Spleen (tissue), 7 donors: Measurements from ENCODE around the gene LRRC7.

Experiments
- CTCF ChIP-seq, 11 experiments: fragments of 200-600 bp in 7 of 11; fragments of 450-650 bp in 4 of 11; sonication (generic) in 4 of 11; IDR thresholded peaks in 8 of 11; conservative IDR thresholded peaks in 3 of 11; 1 replicate in 7 of 11; 2 replicates in 4 of 11; pipeline versions ENCODE4 v1.4.0 to v1.8.0; 2016 to 2021; ENCODE audit warnings: antibody characterized with exemption in 11 of 11, inconsistent platforms in 4 of 11, mild to moderate bottlenecking in 1 of 11
- POLR2A ChIP-seq, 3 donors: fragments of 450-650 bp; IDR thresholded peaks; one replicate each; pipeline ENCODE4 v1.5.1; 2017; ENCODE audit warnings: antibody characterized with exemption in 3 of 3, mild to moderate bottlenecking in 1 of 3
- POLR2AphosphoS5 ChIP-seq, 3 donors: sonication (generic); formaldehyde crosslinking; IDR thresholded peaks; one replicate each; pipeline ENCODE4 v1.5.1; 2017; ENCODE audit warnings: antibody characterized with exemption in 3 of 3
- donor health status: DM: no; HTN: no; CAD: no; lungs with moderate emphysema.
- donor health status: DM: no; HTN: no; CAD: no.
- donor health status: DM: no; HTN: no; CAD: no.

GRCh38 chr1:69589799-69590198, 22.1 kb downstream of the LRRC7 start:
- TF ChIP-seq CTCF (IDR thresholded peaks at IDR 0.05 in 8 of 11, conservative IDR thresholded peaks at IDR 0.05 in 3 of 11): no peak
- no peak for TF ChIP-seq POLR2AphosphoS5 (IDR thresholded peaks at IDR 0.05)
- no peak for TF ChIP-seq POLR2A (IDR thresholded peaks at IDR 0.05)
